NCI-H82 (cell line): ENCODE measurements around the gene EMC10.

Experiments used
- DNase-seq: peaks from one replicate; lab custom pipeline; 2025; lab: John Stamatoyannopoulos, UW

Gene EMC10

GRCh38 chr19:50496189-50497021 is 20.1 kb downstream of the EMC10 start:
- no peak for DNase-seq

- no peak for DNase-seq
Observed at GRCh38 chr19:50497022-50497405, 20.7 kb downstream of the EMC10 start.

GRCh38 chr19:50498219-50499056 is 22.1 kb downstream of the EMC10 start:
- DNase-seq = no peak

GRCh38 chr19:50500060-50500752 is 23.9 kb downstream of the EMC10 start:
- DNase-seq = peak; percentile 68

- DNase-seq = no peak
Observed at GRCh38 chr19:50500753-50501151, 24.4 kb downstream of the EMC10 start.

GRCh38 chr19:50501186-50501567 is 24.9 kb downstream of the EMC10 start:
- no peak for DNase-seq

DNA sequence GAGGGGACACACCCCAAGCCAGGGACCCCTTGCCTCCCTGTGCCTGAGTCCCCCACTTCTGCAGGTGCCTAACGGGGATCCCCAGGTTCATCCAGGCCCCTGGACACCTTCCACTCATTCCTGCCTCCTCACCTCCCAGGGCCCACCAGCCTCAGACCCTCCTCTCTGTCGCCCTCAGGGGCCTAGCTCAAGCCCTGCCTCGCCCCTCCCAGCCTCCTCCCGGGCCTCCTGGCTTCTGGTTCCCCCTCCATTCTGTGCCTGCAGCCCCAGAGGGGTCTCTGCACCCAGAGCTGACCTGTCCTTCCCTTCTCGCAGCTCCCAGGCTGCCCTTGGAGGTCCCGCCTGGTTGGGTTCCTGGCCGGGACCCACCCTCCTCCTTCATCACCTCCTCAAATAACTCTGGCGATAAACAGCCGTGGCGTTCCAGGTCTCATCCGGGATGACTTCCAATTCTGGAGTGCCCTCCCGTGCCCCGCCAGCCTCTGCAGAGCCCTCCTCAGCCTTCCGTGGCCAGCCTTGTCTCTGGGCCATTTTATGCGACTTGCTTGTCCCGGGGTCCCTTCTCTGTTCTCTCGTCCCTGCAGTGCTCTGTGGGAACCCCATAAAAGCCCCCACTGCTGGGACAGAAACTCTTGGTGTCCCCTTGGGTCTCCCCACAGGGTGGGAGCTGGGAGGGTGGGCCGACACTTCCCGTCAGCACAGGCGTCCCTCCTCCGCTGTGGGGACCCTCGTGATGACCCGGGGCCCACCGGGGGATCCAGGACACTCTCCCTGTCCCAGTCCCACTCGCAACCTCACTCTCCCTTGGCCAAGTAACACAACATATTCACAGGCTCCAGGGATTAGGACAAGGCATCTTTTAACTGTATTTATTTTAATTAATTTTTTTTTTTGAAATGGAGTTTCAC is 25.5 kb downstream of the EMC10 start:
- DNase-seq = no peak

DNA sequence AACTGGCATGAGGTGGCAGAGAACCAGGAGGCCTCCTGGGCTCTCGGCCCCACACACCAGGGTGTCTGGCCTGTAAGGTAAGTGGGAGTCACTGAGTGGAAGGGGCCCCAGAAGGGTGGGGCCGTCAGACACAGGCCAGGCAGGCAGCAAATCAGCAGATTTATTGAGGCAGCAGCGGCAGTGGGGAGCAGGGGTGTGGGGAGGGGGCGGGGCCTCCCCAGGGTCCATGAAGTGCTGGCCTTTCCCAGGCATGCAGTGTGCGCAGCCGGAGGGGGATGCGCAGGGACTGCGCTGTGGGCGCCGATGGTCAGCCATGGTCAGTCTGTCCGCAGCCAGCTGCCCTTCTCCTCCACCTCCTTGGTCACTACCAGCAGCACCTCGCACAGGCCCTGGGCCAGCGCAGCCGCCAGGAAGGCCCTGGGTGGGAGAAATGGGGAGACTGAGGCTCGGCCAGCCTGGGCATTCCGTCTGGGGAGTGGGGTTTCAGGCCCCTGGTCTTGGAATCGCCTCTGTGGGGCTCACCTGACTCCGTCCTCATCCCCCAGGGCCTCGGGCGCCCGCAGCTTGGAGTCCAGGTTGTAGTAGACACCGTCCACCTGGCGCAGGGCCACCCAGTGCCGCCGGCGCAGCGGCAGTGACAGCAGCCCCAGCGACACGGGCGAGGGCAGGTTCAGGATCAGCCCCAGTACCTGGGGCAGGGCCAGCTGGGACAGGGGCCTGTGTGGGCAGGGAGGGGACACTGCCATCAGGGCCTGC is 29.7 kb downstream of the EMC10 start:
- no peak for DNase-seq

- no peak for DNase-seq
Observed at GRCh38 chr19:50506700-50507099, 30.4 kb downstream of the EMC10 start.

DNA sequence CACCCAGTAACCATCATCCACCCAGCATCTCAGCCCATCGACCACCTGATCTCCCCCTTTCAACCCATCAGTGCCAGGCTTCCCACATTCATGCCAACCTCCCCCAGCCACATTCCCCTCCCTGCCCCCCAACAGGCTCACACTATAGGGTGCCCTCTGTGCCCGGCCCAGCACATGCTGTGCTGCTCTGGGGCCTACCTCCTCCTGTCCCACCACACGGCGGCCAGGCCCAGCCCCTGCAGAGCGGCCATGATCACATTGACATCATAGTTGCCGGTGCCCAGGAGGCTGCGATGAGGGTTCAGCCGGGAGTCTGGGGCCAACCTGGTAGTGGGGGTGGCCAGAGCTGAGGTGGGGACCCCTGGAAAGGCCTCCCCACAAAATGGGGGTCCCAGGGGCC is 31.1 kb downstream of the EMC10 start:
- DNase-seq = no peak

GRCh38 chr19:50508843-50509190 is 32.5 kb downstream of the EMC10 start:
- no peak for DNase-seq

- DNase-seq = no peak
Observed at GRCh38 chr19:50509366-50509765, 33.1 kb downstream of the EMC10 start.

DNA sequence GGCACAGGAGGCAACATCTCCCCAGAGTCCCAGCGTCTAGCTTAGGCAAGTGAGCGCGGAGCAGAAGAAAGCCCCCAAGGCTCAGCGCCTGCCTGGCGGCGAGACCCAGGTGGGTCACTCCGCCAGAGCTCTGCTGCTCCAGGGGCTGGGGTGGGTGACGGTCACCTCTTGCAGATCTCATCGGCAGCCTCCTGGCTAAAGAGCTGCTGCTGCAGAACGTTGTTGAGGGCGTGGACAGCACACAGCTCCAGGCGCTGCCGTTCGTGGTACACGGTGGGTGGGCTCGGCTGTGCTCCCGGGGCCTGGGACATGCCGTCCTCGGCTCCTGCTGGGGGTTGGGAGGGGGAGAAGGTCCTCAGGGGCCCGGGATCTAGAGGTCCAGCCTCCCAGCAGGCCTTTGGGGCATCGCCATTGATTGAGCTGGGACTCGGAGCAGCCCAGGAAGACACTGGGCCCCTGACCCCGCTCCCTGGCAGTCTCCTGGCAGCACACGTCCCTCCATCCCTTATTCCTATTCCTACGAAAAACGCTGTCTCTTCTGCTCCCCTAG is 33.9 kb downstream of the EMC10 start:
- DNase-seq = no peak

DNA sequence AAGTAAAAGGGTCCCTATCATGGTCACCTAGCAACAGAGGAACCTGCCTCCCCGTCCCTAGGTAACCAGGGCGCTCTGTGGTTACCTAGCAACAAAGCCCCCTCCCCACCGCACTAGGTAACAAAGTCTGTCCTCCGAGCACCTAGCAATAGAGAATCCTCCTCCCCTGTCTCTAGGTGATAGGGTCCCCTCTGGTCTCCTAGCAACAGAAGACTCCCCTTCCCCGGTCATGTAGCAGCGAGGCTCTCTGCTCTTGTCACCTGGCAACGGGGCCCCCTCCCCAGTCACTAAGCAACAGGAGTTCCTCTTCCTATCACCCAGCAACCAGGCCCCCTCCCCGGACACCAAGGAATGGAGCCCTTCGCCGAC is 34.4 kb downstream of the EMC10 start:
- peak; percentile 86 for DNase-seq

DNA sequence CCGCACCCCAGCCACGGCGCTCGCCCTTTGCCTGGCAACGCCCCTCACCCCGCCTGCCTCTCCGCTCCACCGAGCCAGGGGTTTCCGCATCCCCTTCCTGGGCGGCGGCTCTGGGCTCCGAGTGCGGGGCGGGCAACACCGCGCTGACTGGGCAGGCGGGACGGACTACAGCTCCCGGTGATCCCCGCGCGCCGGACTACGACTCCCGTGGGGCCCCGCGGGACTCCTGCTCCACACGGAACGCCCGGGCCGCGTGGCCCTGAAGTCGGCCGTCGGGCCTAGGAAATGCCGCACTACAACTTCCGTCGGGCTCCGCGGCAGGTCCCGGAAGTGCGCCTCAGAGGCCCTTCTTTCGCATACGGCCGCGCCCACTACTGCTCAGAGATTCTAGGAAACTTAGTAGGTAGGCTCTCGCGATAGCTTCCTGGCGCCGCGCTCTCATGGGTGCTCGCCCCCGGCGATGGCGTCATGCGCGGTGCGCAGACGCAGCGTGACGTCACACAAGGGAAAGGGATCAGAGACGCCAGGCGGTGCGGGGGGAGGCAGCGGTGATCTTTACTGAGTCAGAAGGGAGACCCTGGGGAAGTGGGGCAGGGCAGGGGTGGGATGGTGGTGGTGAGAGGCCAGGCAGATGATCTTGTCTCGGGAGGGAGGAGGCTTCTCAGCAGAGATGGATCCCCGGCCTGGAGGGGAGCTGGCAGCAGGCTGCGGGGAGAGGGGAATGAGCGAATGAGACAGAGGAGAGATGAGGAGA is 34.9 kb downstream of the EMC10 start, which contains the start of gene JOSD2:
JOSD2 (minus strand) TSS at position 123 of the 754 bp plus-strand sequence. CDS start 760 bp downstream, outside the sequence.
- DNase-seq = peak; percentile 99

DNA sequence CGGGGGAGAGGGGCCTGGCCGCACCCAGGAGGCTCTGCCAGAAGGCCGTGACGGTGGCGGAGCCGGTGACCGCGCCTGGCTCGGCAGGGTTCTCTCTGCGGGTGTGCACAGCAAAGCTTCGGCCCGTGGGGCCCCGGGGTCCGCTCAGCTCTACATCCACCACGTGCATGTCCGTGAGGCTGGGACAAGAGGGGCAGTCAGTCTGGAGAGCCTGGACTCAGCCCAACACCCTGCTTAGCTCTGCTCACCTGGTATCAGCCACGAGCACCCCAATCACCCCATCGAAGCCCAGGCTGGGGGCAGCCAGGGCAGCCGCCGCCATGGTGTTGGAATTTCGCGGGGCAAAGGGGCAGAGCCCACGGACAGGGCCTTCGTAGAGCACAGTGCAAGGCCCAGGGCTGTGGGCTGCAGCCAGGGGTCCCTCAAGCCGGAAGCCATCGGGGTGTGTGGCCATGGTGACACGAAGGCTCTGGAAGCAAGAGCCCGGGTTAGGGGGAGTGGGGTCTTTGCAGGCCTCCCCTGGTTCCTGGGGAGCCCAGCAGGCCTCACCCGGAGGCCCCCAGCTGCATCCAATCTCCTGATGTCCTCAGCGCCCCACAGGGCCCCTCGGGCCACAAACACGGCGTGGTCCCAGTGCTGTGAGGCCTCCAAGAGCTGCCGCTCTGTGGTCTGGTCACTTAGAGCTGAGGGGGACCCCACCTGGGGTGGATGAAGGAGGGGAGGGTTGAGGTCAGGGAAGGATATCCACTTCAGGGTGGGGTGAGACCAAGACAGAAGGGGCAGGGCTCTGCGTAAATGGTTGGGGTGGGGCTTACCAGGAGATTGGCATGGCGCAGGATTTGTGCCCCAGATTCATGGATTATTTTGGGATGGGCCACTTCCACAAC is 36.0 kb downstream of the EMC10 start:
- DNase-seq = no peak

DNA sequence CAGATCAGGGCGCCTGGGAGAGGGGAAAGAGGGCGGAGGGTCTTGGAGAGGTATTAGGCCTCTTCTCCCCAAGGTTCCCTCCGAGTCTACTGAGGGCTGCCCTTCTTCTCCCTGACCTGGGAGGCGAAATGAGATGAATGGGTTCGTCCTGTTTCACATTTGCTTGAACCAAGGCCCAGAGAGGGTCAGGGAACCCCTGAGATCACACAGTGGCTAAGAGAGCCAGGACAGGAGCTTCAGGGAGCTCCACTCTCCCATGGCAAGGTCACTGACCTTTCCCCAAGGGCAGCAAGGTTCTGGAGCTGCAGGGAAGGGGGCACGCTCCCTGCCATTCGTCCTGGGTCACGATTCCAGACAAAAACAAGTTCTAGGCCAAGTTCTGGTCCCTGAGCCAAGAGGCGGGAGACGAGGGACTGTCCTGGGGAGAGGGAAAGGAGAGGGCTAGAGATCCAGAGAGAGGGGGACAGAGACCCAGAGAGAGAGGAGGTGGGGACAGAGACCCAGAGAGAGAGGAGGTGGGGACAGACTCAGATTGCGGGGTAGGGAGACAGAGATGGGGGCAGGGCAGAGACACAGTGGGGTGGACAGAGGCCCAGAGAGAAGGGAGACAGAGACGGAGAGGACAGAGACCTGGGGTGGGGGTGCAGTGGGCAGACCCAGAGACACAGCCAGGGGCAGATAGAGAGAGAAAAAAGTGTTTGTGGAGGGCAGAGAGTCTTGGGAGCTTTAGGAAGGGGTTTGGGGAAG is 36.9 kb downstream of the EMC10 start:
- no peak for DNase-seq

- no peak for DNase-seq
Observed at GRCh38 chr19:50513746-50514345, 37.5 kb downstream of the EMC10 start, which contains the start of gene ASPDH. TSS of gene ASPDH (minus strand) at chr19:50513913. CDS start at chr19:50513823, 90 bp downstream.
